ENCODE data around the gene CNTNAP1. TPM values are rescaled to one million over a fixed set of nuclear protein-coding genes. Genes with fewer than 3 reads are reported as not detected.

CNTNAP1 gene
- total and polyA plus RNA-seq, 10 of the 15 experiments (the other 5 are each of a cell fraction or from before 2014, with no cell fraction given), result 0.95 to 29.9 (median 10.4) TPM

- TF ChIP-seq E2F4 (IDR thresholded peaks at IDR 0.05; ENCODE audit: low read depth, low read length) (no peak), ZSCAN29 (IDR thresholded peaks at IDR 0.05) (no peak), EGR1 (IDR thresholded peaks at IDR 0.05; ENCODE audit: borderline replicate concordance in 1 of 2, low read depth in 2 of 2, low read length in 2 of 2) (0 out of 3 replicates have a peak, but pooled peaks of 1 of the 2 experiments have one; percentile 16), STAT1 (conservative IDR thresholded peaks at IDR 0.05) (no peak), ZNF592 (IDR thresholded peaks at IDR 0.05) (no peak), CEBPZ (IDR thresholded peaks at IDR 0.05; ENCODE audit: low read depth, low read length) (no peak), GATAD2B (conservative IDR thresholded peaks at IDR 0.05; ENCODE audit: low read depth) (no peak; the same call in 1 of the 2 replicates), PBX3 (IDR thresholded peaks at IDR 0.05; ENCODE audit: insufficient replicate concordance, low read depth, low read length) (no peak), HDAC6 (IDR thresholded peaks at IDR 0.05; ENCODE audit: unreplicated experiment) (no peak), ASH2L (IDR thresholded peaks at IDR 0.05; ENCODE audit: borderline replicate concordance, low read depth) (no peak), REST (IDR thresholded peaks at IDR 0.05; ENCODE audit: low read depth, low read length) (no peak), WRNIP1 (IDR thresholded peaks at IDR 0.05; ENCODE audit: borderline replicate concordance, low read depth, low read length) (no peak)
Measured at GRCh38 chr17:42673885-42674754, 8.2 kb upstream of the CNTNAP1 start (continued).

All from GM12878 (cell line).